Smooth muscle cell (in vitro differentiated cells): Measurements from ENCODE around the gene MOB4. TPM values are rescaled to one million over a fixed set of nuclear protein-coding genes. Genes with fewer than 3 reads are reported as not detected.
A peak's percentile ranks its signal among the peaks of the same experiment; 100 is the strongest.

Experiments used
- DNase-seq: peaks from one replicate; lab custom pipeline; 2025; ENCODE audit not compliant: unreplicated experiment; lab: John Stamatoyannopoulos, UW
- H2AFZ ChIP-seq: fragments of 200-600 bp; sonication (generic); 2 replicates; pipeline ENCODE4 v1.6.0; 2016; ENCODE audit warnings: antibody characterized with exemption, low read depth, mild to moderate bottlenecking
- H3F3A ChIP-seq: fragments of 200-600 bp; sonication (generic); 2 replicates; pipeline ENCODE4 v1.6.0; 2017; ENCODE audit warnings: antibody characterized with exemption, low read depth
- H3K27ac ChIP-seq: fragments of 200-600 bp; sonication (generic); 2 replicates; pipeline ENCODE4 v1.5.1; 2016; ENCODE audit warnings: low read depth, mild to moderate bottlenecking
- H3K27me3 ChIP-seq: fragments of 200-600 bp; sonication (generic); 2 replicates; pipeline ENCODE4 v1.6.1; 2016; ENCODE audit warnings: low read depth, mild to moderate bottlenecking
- H3K36me3 ChIP-seq: fragments of 200-600 bp; sonication (generic); 2 replicates; pipeline ENCODE4 v1.5.1; 2016; ENCODE audit warnings: low read depth
- H3K4me1 ChIP-seq: fragments of 200-600 bp; sonication (generic); 2 replicates; pipeline ENCODE4 v1.5.1; 2016; ENCODE audit warnings: low read depth
- H3K4me2 ChIP-seq: fragments of 200-600 bp; sonication (generic); 2 replicates; pipeline ENCODE4 v1.6.0; 2016; ENCODE audit warnings: mild to moderate bottlenecking
- H3K4me3 ChIP-seq: fragments of 200-600 bp; sonication (generic); 2 replicates; pipeline ENCODE4 v1.5.1; 2016; ENCODE audit warnings: mild to moderate bottlenecking
- H3K79me2 ChIP-seq: fragments of 200-600 bp; sonication (generic); 2 replicates; pipeline ENCODE4 v1.6.0; 2016; ENCODE audit warnings: low read depth, mild to moderate bottlenecking
- H3K9ac ChIP-seq: fragments of 200-600 bp; sonication (generic); 2 replicates; pipeline ENCODE4 v1.6.0; 2016; ENCODE audit warnings: low read depth
- H3K9me3 ChIP-seq: fragments of 200-600 bp; sonication (generic); replicated peaks from 2 replicates; pipeline ENCODE4 v1.5.1; 2016; ENCODE audit warnings: low read depth
- H4K20me1 ChIP-seq: fragments of 200-600 bp; sonication (generic); 2 replicates; pipeline ENCODE4 v1.6.0; 2016; ENCODE audit warnings: low read depth
- CTCF ChIP-seq: fragments of 200-600 bp; sonication (generic); IDR thresholded peaks from 2 replicates; pipeline ENCODE4 v1.5.1; 2017; ENCODE audit warnings: borderline replicate concordance, mild to moderate bottlenecking, antibody characterized with exemption; ENCODE audit not compliant: insufficient read depth, poor library complexity, severe bottlenecking
- WGBS: methylation state at CpG from one replicate; pipeline ENCODE4 v1.1.7; 2016; ENCODE audit warnings: low lambda C conversion rate; 5-methylcytosine and 5-hydroxymethylcytosine counted together
- polyA plus RNA-seq: library from polyadenylated mRNA; unstranded; fragments of >200 nt; fragmentation: Nextera tagmentation; extraction: Ambion mirVana; gene quantifications from 2 replicates; pipeline ENCODE4 v1.2.1, GENCODE V29; 2016
- total RNA-seq: library from RNA; depleted of rRNA; stranded (reverse); fragments of >200 nt; gene quantifications from 2 replicates; pipeline ENCODE4 v1.2.3, GENCODE V29; 2014

Gene MOB4
- total and polyA plus RNA-seq, 2 experiments from 2014 or later, result 69.3 to 73.1 TPM

- H2AFZ ChIP-seq, result no peak overlapping the region
- H3K36me3 ChIP-seq, result peaks cover 12% of the 10 kb centered on the region
- no peak overlapping the region for H3K9ac ChIP-seq
- no peak for TF ChIP-seq CTCF
- no peaks in the 10 kb centered on the region for H3K9me3 ChIP-seq
- no peak overlapping the region for H3K27ac ChIP-seq
- H3F3A ChIP-seq, result peaks cover 9% of the 10 kb centered on the region
- 90% methylated on average over 2 of the region's 2 CpGs for WGBS
- DNase-seq, result no peak
- H3K4me1 ChIP-seq, result peaks cover 23% of the 10 kb centered on the region
- peaks cover 75% of the 10 kb centered on the region for H3K79me2 ChIP-seq
- H3K4me3 ChIP-seq, result no peak overlapping the region
- H3K4me2 ChIP-seq, result no peak overlapping the region
- no peaks in the 10 kb centered on the region for H3K27me3 ChIP-seq
- H4K20me1 ChIP-seq, result peaks cover 60% of the 10 kb centered on the region
Observed at GRCh38 chr2:197495433-197496134, 20.3 kb upstream of the MOB4 start.

DNA sequence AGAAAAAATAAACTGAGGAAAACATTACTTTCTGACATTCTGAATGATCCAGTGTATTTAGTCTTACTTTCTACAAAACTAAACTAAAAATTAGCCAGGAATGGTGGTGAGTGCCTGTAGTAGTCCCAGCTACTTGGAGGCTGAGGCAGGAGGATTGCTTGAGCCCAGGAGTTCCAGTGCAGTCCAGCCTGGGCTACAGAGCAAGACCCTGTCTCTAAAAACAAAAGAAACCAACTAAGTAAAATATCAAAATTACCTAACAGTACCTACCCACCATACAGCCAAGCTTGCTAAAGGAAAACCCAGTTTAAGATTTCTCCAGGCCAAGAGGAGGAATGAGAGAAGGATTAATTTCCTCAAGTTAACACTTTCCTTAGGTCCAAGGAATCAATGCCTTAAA lies 19.2 kb upstream of the MOB4 start:
- no peak for DNase-seq
- Histone ChIP-seq H3K9me3 (no peaks in the 10 kb centered on the region), H3K4me3 (no peak overlapping the region), H4K20me1 (peaks cover 49% of the 10 kb centered on the region), H3K4me1 (peaks cover 25% of the 10 kb centered on the region), H3K79me2 (peaks cover 83% of the 10 kb centered on the region), H3K27me3 (no peaks in the 10 kb centered on the region), H3K27ac (peak overlapping the region; percentile 13), H3K9ac (no peak overlapping the region), H2AFZ (no peak overlapping the region), H3K36me3 (peaks cover 12% of the 10 kb centered on the region), H3K4me2 (peak overlapping the region; percentile 3), H3F3A (peaks cover 9% of the 10 kb centered on the region)
- no peak for TF ChIP-seq CTCF

- Histone ChIP-seq H3K79me2 (peaks cover 87% of the 10 kb centered on the region), H3K9me3 (no peaks in the 10 kb centered on the region), H3F3A (peaks cover 9% of the 10 kb centered on the region), H3K27me3 (no peaks in the 10 kb centered on the region), H3K4me3 (peak overlapping the region; percentile 86), H3K4me1 (peaks cover 32% of the 10 kb centered on the region), H3K36me3 (peaks cover 12% of the 10 kb centered on the region), H3K4me2 (peak overlapping the region; percentile 97), H2AFZ (no peak overlapping the region), H4K20me1 (peaks cover 43% of the 10 kb centered on the region), H3K27ac (peak overlapping the region; percentile 98), H3K9ac (peak overlapping the region; percentile 92)
- no peak for DNase-seq
- 36% methylated on average over 2 of the region's 2 CpGs for WGBS
- TF ChIP-seq CTCF, result no peak
Observed at GRCh38 chr2:197497326-197497725, 18.5 kb upstream of the MOB4 start.
